Astrocyte (in vitro differentiated cells and primary cell): Measurements from ENCODE around the gene ADIPOQ.

ENCODE experiments used
- EZH2 ChIP-seq: IDR thresholded peaks from 2 replicates; pipeline ENCODE4 v1.6.1; 2012; ENCODE audit warnings: mild to moderate bottlenecking, low read length, inconsistent platforms; ENCODE audit not compliant: insufficient read depth
- TF ChIP-seq, protein P1 (sequence below): IDR thresholded peaks from 2 replicates; pipeline ENCODE4 v1.5.1; 2011; ENCODE audit warnings: low read depth, mild to moderate bottlenecking, inconsistent platforms, low read length, moderate library complexity; ENCODE audit not compliant: insufficient read depth

GRCh38 chr3:186879781-186880180, 37.3 kb downstream of the ADIPOQ start:
- TF ChIP-seq, protein P1, sequence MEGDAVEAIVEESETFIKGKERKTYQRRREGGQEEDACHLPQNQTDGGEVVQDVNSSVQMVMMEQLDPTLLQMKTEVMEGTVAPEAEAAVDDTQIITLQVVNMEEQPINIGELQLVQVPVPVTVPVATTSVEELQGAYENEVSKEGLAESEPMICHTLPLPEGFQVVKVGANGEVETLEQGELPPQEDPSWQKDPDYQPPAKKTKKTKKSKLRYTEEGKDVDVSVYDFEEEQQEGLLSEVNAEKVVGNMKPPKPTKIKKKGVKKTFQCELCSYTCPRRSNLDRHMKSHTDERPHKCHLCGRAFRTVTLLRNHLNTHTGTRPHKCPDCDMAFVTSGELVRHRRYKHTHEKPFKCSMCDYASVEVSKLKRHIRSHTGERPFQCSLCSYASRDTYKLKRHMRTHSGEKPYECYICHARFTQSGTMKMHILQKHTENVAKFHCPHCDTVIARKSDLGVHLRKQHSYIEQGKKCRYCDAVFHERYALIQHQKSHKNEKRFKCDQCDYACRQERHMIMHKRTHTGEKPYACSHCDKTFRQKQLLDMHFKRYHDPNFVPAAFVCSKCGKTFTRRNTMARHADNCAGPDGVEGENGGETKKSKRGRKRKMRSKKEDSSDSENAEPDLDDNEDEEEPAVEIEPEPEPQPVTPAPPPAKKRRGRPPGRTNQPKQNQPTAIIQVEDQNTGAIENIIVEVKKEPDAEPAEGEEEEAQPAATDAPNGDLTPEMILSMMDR, result no peak
- no peak for TF ChIP-seq EZH2
